ENCODE results near the gene ZNF813.

- TF ChIP-seq, protein P1, sequence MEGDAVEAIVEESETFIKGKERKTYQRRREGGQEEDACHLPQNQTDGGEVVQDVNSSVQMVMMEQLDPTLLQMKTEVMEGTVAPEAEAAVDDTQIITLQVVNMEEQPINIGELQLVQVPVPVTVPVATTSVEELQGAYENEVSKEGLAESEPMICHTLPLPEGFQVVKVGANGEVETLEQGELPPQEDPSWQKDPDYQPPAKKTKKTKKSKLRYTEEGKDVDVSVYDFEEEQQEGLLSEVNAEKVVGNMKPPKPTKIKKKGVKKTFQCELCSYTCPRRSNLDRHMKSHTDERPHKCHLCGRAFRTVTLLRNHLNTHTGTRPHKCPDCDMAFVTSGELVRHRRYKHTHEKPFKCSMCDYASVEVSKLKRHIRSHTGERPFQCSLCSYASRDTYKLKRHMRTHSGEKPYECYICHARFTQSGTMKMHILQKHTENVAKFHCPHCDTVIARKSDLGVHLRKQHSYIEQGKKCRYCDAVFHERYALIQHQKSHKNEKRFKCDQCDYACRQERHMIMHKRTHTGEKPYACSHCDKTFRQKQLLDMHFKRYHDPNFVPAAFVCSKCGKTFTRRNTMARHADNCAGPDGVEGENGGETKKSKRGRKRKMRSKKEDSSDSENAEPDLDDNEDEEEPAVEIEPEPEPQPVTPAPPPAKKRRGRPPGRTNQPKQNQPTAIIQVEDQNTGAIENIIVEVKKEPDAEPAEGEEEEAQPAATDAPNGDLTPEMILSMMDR (IDR thresholded peaks at IDR 0.05 in 8 of 11, conservative IDR thresholded peaks at IDR 0.05 in 3 of 11) = no peak
- TF ChIP-seq POLR2A (IDR thresholded peaks at IDR 0.05) = no peak
- TF ChIP-seq POLR2AphosphoS5 (IDR thresholded peaks at IDR 0.05) = no peak
These were observed 74.4 kb downstream of the ZNF813 start for GRCh38 chr19:53541971-53542370.

Data from spleen (tissue), 7 donors.